Pulmonary artery endothelial cell (primary cell): ENCODE data around the gene ITPRID1. TPM values are rescaled to one million over a fixed set of nuclear protein-coding genes. Genes with fewer than 3 reads are reported as not detected.
A peak's percentile ranks its signal among the peaks of the same experiment; 100 is the strongest.

ENCODE experiments used
- DNase-seq: peaks from one replicate; pipeline ENCODE4 v3.0.0-alpha.2; 2011; ENCODE audit warnings: low read depth, low spot score
- total RNA-seq: library from RNA; depleted of rRNA; stranded (reverse); fragments of >200 nt; gene quantifications from 2 replicates; pipeline ENCODE4 v1.2.3, GENCODE V29; 2014

The ITPRID1 gene
- total RNA-seq, 1 donor from 2014 or later, result not detected

DNA sequence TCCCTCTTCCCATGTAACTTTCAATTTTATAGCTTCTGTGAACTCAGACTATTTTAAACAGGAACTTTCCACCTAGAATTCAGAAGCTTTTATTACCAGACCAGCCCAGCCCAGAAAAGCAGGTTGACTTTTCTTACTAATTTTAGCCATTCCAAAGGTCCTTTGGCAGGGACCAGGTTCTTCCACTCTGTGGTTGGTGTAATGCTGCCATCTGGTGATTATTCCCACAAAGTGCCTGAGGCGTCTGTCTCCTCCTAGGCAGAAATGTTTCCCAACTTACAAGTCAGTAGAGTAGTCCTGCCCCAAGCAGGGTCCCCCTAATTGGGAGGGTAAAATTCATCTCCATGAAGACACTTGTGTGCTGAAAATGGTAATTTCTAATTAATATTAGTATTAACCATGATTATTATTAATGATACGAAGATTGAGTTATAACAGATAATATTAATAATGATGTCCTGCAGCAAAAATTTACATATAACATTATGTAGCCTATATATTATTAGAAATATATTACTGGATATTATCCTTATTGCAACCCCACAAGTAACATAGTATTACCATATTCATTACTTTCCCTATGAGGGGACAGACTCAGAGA, 120.1 kb downstream of the ITPRID1 start:
- peak; percentile 5 for DNase-seq

DNA sequence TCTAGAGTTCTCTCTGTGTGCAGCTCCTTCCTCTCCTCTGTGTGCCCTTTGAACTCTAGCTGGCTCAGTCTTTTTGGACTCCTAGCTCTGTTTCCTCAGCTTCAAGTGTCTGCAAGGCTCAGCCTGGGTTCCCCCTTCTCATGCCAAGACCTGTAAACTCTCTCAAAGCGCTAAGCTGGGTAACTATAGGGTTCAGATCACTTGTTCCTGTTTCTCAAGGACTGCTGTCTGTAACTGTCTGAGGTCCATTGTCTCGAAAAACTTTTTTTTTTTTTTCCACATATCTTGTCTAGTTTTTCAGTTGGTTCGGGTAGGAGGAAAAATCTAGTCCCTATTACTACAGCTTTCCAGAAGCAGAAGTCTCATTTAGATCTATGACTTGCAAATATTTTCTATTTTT, 126.5 kb downstream of the ITPRID1 start:
- DNase-seq, result no peak

DNA sequence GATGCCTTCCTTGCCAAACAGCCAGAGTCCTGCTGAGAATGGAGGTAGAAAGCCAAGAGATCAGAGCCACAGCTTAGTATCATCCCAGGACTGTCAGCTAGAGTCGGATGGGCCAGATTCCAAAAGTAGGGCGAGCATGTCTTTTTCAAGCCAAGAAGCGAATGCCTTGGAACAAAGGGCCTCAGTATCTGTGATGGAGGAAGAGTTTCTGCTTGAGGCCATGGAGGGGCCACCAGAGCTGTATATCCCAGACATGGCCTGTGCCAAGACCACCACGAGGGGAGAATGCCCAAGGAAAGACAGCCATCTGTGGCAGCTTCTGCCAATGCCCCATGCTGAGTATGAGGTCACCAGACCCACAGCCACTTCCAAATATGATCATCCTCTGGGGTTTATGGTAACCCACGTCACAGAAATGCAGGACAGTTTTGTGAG, 128.8 kb downstream of the ITPRID1 start:
- DNase-seq, result no peak

DNA sequence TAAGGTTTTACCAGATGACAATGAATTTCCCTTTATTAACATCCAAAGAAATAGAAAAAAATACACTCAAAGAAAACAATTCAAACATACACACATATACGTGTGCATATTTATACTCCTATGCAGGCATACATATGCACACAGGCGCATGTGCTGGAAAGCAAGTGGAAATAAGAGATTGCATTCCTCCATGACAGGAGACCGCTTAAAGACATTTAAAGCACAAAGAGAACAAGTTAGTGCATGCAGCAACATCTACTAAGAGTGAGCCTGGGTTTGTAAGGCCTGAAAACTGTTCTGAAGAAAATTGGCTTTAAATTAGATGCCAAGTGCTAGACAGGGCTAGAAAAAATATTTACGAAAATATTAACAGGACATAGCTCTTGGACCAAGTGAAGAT, 133.1 kb downstream of the ITPRID1 start:
- no peak for DNase-seq

DNA sequence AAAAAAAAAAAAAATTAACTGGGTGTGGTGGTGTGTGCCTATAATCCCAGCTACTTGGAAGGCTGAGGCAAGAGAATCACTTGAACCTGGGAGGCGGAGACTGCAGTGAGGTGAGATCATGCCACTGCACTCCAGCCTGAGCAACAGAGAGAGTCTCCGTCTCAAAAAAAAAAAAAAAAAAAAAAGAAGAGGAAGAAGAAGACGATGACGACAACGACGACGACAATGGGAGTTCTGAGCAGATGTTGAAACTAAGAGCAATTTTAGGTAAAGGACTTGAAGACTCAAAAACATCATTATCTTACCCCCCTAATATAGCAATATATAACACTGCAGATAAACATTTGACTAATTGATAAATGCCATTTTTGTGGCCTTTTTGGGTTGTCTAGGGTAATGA, 133.6 kb downstream of the ITPRID1 start:
- DNase-seq, result no peak

DNA sequence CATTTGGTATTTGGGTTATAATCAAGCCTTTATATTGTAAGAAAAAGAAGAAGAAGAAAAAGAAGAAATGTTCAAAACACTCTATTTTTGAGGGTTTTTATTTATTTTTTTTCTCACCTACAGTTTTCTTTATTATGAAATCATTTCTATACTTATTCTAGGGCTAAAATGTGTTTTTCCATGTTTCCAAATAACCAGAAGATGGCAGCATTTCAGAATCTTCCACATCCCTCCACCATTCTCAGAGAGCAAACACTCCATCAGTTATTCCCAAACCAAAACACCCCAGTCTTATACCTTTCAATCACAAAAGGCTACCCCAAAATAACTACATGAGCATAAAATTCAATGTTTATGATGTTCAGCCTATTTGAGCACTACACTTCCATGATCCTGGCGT, 134.4 kb downstream of the ITPRID1 start:
- no peak for DNase-seq

DNA sequence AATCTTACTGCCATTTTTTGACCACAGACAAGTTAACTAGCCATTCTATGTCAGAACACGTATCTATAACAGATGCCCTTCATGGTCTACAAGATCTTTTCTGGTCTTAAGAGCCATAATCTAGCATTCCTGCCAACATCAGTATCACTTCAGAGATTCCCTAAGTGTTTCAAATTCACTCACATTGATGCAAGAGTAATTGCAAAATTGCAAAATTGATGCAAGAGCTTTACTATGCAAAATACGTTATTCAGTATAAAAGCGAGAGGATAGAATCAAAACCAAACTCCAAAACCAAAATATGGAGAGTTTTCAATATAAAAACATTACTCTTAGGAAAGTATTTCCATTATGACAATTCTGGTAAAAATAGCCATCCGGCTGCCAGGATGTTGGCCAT, 135.0 kb downstream of the ITPRID1 start:
- no peak for DNase-seq

DNA sequence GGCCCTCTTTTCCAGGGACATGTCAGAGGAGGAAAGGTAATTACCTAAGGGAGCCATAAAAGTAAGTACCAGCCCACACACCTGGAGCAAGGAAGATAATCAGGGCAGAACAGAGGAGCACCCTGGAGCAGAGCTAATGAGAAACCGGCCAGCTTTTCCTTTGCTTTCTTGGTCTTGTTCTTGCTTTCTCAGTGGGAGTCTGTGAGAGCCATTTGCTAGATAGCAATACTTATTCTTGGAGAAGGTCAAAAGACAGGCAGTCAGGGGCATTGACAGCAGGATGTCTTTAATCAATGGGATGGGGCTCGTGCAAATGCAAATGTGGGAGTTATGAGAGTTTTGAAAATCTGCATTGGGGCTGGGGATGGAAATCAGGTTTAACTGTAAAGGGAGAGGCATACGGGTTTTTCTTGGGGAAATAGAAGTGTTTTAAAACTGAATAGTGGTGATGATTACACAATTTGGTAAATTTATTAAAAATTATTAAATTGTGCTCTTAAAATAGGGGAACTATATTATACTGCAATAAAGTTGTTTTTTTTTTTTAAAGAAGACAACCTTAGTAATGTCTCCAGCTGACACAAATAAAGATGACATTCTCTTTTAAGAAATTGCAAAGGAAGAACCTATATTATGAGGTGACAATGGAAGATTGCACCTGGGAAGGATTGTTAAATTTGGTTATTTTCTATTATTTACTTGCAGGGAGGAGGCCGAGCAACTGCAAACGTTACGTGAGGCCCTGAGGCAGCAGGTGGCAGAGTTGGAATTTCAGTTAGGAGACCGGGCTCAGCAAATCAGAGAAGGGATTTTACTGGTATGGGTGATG, 137.6 kb downstream of the ITPRID1 start:
- no peak for DNase-seq

DNA sequence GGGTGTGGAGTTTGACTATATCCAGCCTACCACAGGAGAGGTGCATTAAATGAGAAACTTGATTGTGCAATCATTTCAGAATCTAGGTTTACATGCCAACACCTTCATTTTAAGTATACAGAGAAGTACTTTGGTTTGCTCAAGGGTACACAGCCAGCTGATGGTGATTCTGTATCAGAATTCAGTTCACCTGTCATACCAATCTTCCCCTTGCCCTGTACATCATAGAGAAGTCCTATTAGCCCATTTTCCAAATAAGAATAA, 138.1 kb downstream of the ITPRID1 start:
- no peak for DNase-seq

DNA sequence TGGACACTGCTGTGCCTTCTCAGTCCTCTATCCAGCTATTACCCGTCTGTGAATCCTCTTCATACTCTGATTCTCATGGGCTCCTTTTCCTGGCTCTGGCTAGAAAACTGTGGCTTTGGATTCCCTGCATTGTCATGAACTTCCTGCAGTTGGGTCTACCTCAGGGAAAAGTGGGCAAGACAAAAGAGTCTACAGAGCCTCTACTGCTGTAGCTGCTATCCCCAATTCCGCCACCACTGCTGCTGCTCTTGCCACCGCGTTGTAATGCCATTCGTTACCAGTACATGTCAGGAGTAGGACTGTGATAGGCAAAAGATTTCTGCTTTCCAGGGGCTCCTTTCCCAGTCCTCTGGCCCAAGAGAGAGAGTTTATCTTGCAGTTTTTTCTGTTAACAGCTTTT, 149.2 kb downstream of the ITPRID1 start:
- DNase-seq, result no peak

DNA sequence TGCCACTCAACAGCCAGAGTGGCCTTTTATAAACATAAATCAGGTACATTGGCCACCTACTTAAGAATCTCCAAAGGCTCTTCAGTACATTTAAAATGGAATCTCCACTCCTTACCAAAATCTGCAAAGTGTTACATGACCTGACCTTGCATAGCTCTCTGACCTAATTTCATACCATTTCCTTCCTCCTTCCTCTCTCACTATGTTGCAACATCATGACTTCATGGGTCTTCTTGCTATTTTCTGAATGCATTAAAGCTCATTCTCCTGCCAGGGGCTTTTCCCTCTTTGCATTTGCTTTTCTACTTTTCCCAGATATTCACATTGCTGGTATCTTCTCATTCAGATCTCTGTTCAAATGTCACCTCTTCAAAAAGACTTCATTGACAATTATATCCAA, 151.0 kb downstream of the ITPRID1 start:
- DNase-seq, result no peak

DNA sequence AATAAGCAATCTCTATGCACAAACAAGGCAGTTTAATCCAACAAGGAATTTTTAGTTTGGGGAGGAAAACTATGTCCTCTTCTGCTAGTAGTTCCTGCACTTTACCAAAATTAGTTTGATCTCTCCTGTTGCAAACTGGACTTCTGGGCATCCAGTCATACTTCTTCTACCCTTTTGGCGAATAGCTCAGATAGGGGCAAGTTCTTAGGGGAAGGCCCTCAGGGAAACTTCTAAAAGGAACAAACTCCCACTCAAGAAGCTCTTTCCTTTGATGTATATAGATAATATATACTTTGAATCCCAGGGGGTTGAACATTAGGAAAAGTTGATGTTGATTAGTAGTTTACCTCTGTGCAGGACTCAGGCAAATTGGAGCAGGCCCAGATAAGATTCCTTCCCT, 151.7 kb downstream of the ITPRID1 start:
- no peak for DNase-seq

DNA sequence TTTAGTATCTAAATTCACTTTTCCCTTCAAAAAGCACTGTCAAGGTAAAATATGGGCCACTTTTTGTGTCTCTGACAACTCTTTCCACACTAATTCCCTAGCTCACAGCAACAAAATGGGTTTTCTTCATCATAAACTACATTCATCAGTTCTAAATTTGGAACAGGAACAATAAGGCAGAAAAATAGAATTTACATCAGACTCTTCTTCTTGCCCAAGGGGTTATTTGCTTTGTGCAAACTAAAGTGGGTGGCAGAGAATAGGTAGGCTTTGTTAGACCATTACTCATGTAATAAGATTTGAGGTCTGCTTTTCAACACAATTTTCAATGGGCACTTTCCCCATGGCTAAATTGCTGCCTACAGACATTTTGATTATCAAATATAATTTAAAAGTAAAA, 155.6 kb downstream of the ITPRID1 start:
- no peak for DNase-seq

DNA sequence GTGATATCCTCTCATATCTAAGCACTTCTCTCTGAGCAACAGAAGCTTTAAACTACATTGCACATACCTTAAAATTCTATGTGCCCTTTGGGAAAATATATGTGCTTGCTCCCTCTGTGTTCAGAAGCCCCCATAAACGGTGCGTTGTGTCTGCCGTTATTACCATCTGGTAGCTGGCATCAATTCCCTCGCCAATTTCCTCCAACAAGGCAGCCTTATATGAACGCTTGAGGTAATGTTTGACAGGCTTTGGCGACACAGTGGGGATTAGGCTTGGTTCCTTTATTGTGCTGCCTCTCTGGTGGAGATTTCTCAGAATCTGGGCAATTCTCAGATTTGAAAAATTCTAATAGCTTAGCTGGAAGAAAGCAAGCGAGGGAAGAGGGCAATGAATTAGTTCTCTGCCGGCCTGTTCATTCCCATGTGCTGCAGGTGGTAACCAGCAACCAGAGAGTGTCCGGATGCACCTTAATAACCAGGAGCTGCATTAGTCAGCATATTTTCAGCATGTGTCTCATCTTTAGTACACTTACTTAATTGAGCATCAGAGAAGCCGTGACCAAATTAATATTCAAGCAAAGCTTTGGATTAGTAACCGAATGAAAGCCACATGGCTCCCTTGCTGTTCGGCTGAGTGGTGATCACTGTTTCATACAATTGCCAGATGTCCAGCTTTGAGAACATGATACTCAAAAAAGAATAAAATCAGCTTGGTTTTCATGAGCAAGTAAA, 165.8 kb downstream of the ITPRID1 start:
- no peak for DNase-seq

DNA sequence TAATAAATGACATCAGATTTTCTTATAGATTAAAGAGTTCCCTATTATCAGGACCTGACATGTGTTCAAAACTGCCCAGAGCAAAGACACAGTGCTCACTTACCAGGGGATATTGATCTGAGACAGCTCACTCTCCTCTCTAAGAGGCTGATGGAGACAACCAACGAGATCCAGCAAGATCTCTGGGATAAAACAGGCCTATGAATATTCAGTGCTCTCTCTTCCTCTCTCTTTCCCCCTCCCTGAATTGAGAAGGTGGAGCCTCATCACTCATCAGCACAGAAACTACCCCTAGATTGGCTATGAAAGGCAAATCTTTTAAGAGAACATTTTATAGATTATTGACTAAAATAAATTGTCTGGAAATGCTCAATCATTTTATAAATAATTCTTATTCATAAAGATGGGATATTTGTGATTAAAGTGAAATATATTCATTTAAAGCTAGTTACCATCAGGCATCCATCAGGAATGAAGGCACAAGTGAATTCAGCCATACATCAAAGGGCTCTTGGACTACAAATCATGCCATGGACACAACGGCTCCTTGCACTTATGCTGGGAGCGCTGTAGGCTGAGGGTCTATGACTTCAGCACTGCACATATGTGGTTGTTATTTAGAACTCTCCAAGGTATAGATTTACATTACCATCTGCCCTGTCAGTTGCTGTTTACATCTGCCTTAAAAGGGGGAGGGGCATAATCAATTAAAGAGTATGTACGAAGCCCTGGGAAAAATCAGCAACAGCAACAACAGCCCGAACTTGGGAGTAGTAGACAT, 169.7 kb downstream of the ITPRID1 start:
- DNase-seq, result no peak

DNA sequence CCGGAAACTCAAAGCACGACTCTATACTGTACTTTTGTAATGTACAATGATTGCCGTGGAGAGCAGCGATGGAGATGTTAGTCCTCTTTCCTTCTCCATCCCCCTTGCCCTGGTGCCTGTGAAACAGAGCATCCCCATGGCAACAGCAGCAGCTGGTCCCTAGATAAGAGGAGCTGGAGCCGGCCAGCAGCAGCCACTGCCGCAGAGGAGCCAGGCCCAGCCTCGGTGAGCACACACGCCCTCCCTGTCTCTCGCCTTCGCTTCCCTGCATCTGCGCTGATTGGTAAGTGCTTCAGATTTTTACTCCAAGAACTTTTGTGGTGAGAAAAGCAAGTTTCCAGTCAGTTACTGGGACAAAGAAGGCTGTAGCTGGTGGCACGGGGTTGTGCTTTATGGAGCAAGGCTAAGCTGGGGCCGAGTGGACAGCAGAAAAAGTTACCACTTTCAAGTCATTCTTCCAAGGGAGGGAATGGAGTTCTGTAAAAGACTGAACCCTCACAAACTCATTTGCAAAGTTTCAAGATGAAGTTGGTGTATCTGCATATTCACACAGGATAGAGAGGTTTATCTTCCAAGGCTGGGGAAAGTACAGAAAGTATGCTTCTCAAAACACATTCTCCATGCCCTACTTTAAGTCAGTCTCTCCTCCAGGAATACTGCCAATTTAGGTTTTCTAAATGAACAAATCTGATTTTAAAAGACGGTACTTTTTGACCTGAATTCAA, 173.3 kb downstream of the ITPRID1 start, which contains the start of gene PPP1R17:
Gene PPP1R17, plus strand, starts transcription at position 192 of the 725 bp plus-strand sequence. CDS start 5,227 bp downstream, outside the sequence.
- no peak for DNase-seq

DNA sequence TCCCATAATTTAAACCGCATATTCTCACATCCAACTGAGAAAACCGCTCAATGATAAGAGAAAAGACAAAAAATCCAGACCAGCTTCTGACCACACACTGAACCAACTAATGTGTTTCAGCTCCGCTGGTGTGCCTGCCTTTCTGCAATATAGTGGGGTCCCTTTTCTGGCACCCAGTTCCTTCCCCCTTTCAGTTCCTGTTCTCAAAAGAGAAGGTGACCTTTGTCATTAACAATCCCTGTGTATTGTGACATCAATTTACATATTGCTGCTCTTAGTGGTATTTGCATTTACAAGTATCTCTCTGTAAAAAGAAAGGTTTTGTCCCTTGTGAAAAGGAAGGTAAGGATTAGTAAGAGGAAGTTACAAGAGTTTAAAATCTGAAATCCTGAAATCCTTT, 174.5 kb downstream of the ITPRID1 start:
- DNase-seq, result no peak

DNA sequence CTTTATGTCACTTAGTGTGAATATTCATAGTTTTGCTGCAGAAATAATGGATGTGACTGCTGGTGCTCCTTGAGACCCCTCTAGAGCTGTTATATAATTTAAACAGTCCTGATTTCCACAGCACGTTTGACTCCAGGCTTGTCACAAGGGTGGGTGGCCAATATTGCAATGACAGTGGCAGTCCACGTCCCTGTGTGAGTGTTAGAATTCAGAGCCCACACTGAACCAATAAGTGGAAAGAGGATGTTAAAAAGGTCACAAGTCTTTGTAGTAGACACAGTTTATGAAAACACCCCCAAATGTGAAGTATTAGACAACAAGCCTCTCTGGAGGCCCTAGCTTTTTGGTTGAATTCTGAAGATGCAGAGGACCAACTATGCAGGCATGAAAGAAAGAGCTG, 175.1 kb downstream of the ITPRID1 start:
- DNase-seq, result no peak

DNA sequence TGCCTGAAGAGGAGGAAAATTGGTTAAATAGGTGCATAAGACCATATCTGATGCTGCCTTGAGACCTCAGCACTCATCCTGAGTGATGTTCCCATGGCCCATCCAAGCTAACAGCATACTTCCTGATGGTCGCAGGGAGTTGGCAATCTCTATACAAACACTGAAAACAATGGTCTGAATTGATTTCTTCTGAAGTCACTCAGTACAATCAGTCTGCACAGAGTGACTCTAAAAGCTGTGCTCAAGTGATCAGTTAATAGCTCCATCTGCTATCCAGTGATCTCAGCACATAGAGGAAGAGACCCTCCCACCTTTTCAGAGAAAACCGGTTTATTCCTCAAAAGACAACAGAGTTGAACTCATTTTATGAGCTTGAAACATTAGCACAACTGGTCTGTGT, 177.0 kb downstream of the ITPRID1 start:
- no peak for DNase-seq

DNA sequence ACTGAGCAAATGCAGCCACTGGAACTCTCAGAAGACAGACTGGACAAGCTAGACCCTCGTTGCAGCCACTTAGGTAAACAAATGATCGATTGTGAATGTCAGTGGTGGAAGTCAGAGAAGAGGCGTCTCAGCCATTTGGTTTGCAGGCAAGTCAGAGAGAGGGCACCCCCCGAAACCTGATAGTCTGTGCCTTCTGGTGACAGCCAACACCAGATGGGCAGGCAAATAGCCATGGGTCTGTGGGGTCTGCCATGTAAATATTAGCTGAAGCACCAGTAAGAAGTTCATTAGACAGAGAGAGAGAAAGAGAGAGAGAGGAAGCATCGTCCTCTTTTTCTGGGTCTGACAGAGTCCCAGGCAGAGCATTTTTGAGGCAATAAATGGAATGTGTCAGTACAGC, 178.6 kb downstream of the ITPRID1 start:
- no peak for DNase-seq

DNA sequence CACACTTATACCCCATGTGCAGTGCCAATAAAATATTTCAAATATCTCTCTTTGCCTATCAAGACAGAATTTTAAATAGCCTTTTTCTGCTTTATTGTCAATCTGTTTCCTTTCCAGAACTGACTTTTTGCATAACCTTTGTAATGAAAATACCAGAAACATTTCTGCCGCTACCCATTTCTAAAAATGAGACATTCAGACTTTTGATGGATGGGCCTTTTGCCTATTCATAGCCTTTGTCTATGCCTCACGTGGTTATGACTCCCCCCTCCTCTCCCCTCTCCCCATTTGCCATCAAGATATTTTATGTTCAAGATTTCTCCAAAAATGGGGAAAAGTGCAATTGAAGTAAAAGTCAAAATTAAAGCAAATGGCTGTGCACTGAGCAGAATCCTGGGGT, 179.0 kb downstream of the ITPRID1 start:
- no peak for DNase-seq
